ENCODE measurements around the gene BMPR1B. TPM values are rescaled to one million over a fixed set of nuclear protein-coding genes. Genes with fewer than 3 reads are reported as not detected.

Gene BMPR1B
- total and polyA plus RNA-seq, 2 of the 8 experiments (the other 6 are each of a cell fraction or from before 2014, with no cell fraction given): 0.14 to 1.1 TPM

DNA sequence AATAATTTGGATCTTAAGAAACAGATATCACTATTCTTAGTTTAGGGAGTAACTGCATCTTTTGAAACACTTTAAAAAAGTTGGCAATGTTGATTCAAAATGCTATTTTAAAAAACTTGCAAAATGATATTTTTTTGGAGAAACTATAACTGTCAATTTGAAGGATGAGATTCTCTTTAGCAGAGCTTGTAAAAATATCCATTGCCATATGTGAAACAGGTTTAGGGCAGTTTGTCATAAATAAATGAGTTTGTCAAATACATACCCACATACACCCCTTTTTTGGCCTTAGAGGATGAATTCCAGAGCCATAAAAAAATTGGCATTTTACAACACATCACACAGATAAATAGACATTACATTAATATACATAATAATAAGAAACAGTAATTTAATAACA is 174.6 kb downstream of the BMPR1B start (continued):
- TF ChIP-seq, protein P1, sequence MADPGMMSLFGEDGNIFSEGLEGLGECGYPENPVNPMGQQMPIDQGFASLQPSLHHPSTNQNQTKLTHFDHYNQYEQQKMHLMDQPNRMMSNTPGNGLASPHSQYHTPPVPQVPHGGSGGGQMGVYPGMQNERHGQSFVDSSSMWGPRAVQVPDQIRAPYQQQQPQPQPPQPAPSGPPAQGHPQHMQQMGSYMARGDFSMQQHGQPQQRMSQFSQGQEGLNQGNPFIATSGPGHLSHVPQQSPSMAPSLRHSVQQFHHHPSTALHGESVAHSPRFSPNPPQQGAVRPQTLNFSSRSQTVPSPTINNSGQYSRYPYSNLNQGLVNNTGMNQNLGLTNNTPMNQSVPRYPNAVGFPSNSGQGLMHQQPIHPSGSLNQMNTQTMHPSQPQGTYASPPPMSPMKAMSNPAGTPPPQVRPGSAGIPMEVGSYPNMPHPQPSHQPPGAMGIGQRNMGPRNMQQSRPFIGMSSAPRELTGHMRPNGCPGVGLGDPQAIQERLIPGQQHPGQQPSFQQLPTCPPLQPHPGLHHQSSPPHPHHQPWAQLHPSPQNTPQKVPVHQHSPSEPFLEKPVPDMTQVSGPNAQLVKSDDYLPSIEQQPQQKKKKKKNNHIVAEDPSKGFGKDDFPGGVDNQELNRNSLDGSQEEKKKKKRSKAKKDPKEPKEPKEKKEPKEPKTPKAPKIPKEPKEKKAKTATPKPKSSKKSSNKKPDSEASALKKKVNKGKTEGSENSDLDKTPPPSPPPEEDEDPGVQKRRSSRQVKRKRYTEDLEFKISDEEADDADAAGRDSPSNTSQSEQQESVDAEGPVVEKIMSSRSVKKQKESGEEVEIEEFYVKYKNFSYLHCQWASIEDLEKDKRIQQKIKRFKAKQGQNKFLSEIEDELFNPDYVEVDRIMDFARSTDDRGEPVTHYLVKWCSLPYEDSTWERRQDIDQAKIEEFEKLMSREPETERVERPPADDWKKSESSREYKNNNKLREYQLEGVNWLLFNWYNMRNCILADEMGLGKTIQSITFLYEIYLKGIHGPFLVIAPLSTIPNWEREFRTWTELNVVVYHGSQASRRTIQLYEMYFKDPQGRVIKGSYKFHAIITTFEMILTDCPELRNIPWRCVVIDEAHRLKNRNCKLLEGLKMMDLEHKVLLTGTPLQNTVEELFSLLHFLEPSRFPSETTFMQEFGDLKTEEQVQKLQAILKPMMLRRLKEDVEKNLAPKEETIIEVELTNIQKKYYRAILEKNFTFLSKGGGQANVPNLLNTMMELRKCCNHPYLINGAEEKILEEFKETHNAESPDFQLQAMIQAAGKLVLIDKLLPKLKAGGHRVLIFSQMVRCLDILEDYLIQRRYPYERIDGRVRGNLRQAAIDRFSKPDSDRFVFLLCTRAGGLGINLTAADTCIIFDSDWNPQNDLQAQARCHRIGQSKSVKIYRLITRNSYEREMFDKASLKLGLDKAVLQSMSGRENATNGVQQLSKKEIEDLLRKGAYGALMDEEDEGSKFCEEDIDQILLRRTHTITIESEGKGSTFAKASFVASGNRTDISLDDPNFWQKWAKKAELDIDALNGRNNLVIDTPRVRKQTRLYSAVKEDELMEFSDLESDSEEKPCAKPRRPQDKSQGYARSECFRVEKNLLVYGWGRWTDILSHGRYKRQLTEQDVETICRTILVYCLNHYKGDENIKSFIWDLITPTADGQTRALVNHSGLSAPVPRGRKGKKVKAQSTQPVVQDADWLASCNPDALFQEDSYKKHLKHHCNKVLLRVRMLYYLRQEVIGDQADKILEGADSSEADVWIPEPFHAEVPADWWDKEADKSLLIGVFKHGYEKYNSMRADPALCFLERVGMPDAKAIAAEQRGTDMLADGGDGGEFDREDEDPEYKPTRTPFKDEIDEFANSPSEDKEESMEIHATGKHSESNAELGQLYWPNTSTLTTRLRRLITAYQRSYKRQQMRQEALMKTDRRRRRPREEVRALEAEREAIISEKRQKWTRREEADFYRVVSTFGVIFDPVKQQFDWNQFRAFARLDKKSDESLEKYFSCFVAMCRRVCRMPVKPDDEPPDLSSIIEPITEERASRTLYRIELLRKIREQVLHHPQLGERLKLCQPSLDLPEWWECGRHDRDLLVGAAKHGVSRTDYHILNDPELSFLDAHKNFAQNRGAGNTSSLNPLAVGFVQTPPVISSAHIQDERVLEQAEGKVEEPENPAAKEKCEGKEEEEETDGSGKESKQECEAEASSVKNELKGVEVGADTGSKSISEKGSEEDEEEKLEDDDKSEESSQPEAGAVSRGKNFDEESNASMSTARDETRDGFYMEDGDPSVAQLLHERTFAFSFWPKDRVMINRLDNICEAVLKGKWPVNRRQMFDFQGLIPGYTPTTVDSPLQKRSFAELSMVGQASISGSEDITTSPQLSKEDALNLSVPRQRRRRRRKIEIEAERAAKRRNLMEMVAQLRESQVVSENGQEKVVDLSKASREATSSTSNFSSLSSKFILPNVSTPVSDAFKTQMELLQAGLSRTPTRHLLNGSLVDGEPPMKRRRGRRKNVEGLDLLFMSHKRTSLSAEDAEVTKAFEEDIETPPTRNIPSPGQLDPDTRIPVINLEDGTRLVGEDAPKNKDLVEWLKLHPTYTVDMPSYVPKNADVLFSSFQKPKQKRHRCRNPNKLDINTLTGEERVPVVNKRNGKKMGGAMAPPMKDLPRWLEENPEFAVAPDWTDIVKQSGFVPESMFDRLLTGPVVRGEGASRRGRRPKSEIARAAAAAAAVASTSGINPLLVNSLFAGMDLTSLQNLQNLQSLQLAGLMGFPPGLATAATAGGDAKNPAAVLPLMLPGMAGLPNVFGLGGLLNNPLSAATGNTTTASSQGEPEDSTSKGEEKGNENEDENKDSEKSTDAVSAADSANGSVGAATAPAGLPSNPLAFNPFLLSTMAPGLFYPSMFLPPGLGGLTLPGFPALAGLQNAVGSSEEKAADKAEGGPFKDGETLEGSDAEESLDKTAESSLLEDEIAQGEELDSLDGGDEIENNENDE (IDR thresholded peaks at IDR 0.05; ENCODE audit: insufficient replicate concordance, low read length): no peak
- TF ChIP-seq, protein P2, sequence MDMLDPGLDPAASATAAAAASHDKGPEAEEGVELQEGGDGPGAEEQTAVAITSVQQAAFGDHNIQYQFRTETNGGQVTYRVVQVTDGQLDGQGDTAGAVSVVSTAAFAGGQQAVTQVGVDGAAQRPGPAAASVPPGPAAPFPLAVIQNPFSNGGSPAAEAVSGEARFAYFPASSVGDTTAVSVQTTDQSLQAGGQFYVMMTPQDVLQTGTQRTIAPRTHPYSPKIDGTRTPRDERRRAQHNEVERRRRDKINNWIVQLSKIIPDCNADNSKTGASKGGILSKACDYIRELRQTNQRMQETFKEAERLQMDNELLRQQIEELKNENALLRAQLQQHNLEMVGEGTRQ (IDR thresholded peaks at IDR 0.05; ENCODE audit: low read length): no peak
- no peak for TF ChIP-seq SIX5 (IDR thresholded peaks at IDR 0.05; ENCODE audit: low read depth, low read length)
- no peak for TF ChIP-seq SP1 (IDR thresholded peaks at IDR 0.05; ENCODE audit: low read depth, low read length)
- TF ChIP-seq CEBPB (IDR thresholded peaks at IDR 0.05; ENCODE audit: low read depth, low read length): no peak
- no peak for TF ChIP-seq SIN3A (conservative IDR thresholded peaks at IDR 0.05 in 1 of 2, IDR thresholded peaks at IDR 0.05 in 1 of 2; ENCODE audit: low read depth in 1 of 2, low read length in 2 of 2)

Data from H1 (cell line).